Fibroblast of the conjunctiva (primary cell): ENCODE measurements around the gene TSNAXIP1.
"Not testable (repeated sequence)": the region's sequence is repeated elsewhere in the genome, so short reads cannot be mapped to it uniquely, and the experiment has no call there.

Experiments used
- DNase-seq: peaks from one replicate; pipeline ENCODE4 v3.0.0-alpha.2; 2010; ENCODE audit warnings: low read depth

TSNAXIP1 gene

GRCh38 chr16:67837190-67837589 lies 30.5 kb downstream of the TSNAXIP1 start:
- not testable (repeated sequence) for DNase-seq

- DNase-seq, result no peak
Measured at GRCh38 chr16:67837811-67838210, 31.1 kb downstream of the TSNAXIP1 start.

- no peak for DNase-seq
Measured at GRCh38 chr16:67841198-67841815, 34.6 kb downstream of the TSNAXIP1 start.

GRCh38 chr16:67841816-67842508 lies 35.3 kb downstream of the TSNAXIP1 start, which contains the start of gene THAP11:
Gene THAP11 (plus strand): TSS chr16:67842320. CDS start chr16:67842555, 235 bp downstream.
- DNase-seq, result peak; percentile 88

GRCh38 chr16:67842509-67843342 lies 36.0 kb downstream of the TSNAXIP1 start:
- peak; percentile 17 for DNase-seq

- DNase-seq, result no peak
Measured at GRCh38 chr16:67843343-67843765, 36.7 kb downstream of the TSNAXIP1 start.

- no peak for DNase-seq
Measured at GRCh38 chr16:67844497-67844896, 37.8 kb downstream of the TSNAXIP1 start.

- DNase-seq, result no peak
Measured at GRCh38 chr16:67845291-67846062, 38.8 kb downstream of the TSNAXIP1 start.

GRCh38 chr16:67846063-67846319 lies 39.3 kb downstream of the TSNAXIP1 start:
- no peak for DNase-seq

- DNase-seq, result peak; percentile 89
Measured at GRCh38 chr16:67846320-67847063, 39.8 kb downstream of the TSNAXIP1 start, which contains the start of gene NUTF2. Gene NUTF2 (plus strand): TSS chr16:67846933. CDS start chr16:67865131, 18,198 bp downstream.

GRCh38 chr16:67847064-67847861 lies 40.6 kb downstream of the TSNAXIP1 start, which contains the start of gene CENPT:
Gene CENPT (minus strand): TSS chr16:67847693. CDS start chr16:67833859, 13,834 bp downstream.
- DNase-seq, result no peak

GRCh38 chr16:67848118-67848517 lies 41.4 kb downstream of the TSNAXIP1 start:
- DNase-seq, result no peak

- no peak for DNase-seq
Measured at GRCh38 chr16:67853670-67854069, 47.0 kb downstream of the TSNAXIP1 start.

GRCh38 chr16:67855789-67856188 lies 49.1 kb downstream of the TSNAXIP1 start:
- DNase-seq, result no peak

- DNase-seq, result no peak
Measured at GRCh38 chr16:67856927-67857546, 50.3 kb downstream of the TSNAXIP1 start.

- DNase-seq, result peak; percentile 84
Measured at GRCh38 chr16:67857547-67858233, 51.0 kb downstream of the TSNAXIP1 start.

- DNase-seq, result no peak
Measured at GRCh38 chr16:67858500-67858899, 51.8 kb downstream of the TSNAXIP1 start.

GRCh38 chr16:67860589-67861398 lies 54.1 kb downstream of the TSNAXIP1 start:
- DNase-seq, result peak; percentile 57
